ENCODE measurements around the gene HSPA6.

- TF ChIP-seq EZH2 (IDR thresholded peaks at IDR 0.05; ENCODE audit: borderline replicate concordance, low read depth, low read length, severe bottlenecking): no peak
- TF ChIP-seq CTCF (IDR thresholded peaks at IDR 0.05; ENCODE audit: borderline replicate concordance, extremely low read depth, low read length, poor library complexity, severe bottlenecking): no peak
Observed at GRCh38 chr1:161502641-161503393, 21.5 kb upstream of the HSPA6 start.

Measured in DND-41 (cell line).